Activated CD8-positive, alpha-beta memory T cell treated with anti-CD3 and anti-CD28 coated beads, Interleukin-2, amount 10 ng/mL, durations not matched to agents 7 days and 5 days (primary cell): Measurements from ENCODE around the gene SMAD7. TPM values are rescaled to one million over a fixed set of nuclear protein-coding genes. Genes with fewer than 3 reads are reported as not detected.
A peak's percentile ranks its signal among the peaks of the same experiment; 100 is the strongest.

ENCODE experiments used
- ATAC-seq: fragments of 150-1000 bp; cut with Tn5 transposase; one replicate; pipeline ENCODE4 v1.10.0; 2021; ENCODE audit warnings: moderate library complexity
- CTCF ChIA-PET: fragments of 350-600 bp; sonication (Branson Sonifier 250); formaldehyde crosslinking; loops from one replicate; lab custom pipeline; 2021; ENCODE audit warnings: antibody characterized with exemption; lab: Charles Lee
- DNase-seq: peaks from one replicate; pipeline ENCODE4 v3.0.0-alpha.2; 2020
- H3K27ac Mint-ChIP-seq: one replicate; pipeline ENCODE4 v1.8.0; 2021; ENCODE audit warnings: mild to moderate bottlenecking, mixed read lengths
- H3K27me3 Mint-ChIP-seq: one replicate; pipeline ENCODE4 v1.8.0; 2021; ENCODE audit warnings: mixed read lengths
- H3K36me3 Mint-ChIP-seq: one replicate; pipeline ENCODE4 v1.8.0; 2021; ENCODE audit warnings: mild to moderate bottlenecking, mixed read lengths
- H3K4me1 Mint-ChIP-seq: one replicate; pipeline ENCODE4 v1.8.0; 2021; ENCODE audit warnings: mixed read lengths
- H3K4me3 Mint-ChIP-seq: one replicate; pipeline ENCODE4 v1.8.0; 2021; ENCODE audit warnings: mild to moderate bottlenecking, moderate library complexity, mixed read lengths
- H3K9me3 Mint-ChIP-seq: one replicate; pipeline ENCODE4 v1.8.0; 2022; ENCODE audit warnings: low read depth, mixed read lengths
- total RNA-seq, 2 experiments: library from RNA; stranded (reverse); gene quantifications; one replicate each; pipeline ENCODE4 v1.2.3, GENCODE V29; 2021

SMAD7 gene
- total RNA-seq, 2 experiments from 2014 or later, result 18.5 to 29.3 TPM

- Mint-ChIP-seq H3K27ac (no peak overlapping the region), H3K4me1 (peaks cover 96% of the 10 kb centered on the region), H3K4me3 (no peak overlapping the region), H3K36me3 (peaks cover 64% of the 10 kb centered on the region), H3K27me3 (no peaks in the 10 kb centered on the region), H3K9me3 (no peaks in the 10 kb centered on the region)
- DNase-seq (no peak), ATAC-seq (no peak)
- CTCF ChIA-PET, result interaction anchor here (2.1 kb wide), 1 partner anchor 9 kb away, joined by 10 read pairs; the partner anchor contains the start of gene SMAD7
Measured at GRCh38 chr18:48942554-48943261, 8.1 kb downstream of the SMAD7 start.

- CTCF ChIA-PET, result interaction anchor here (1.0 to 2.1 kb wide), 2 partner anchors 9 to 11 kb away, joined by 4 to 10 read pairs; partner anchors contain the start of gene SMAD7
Measured at GRCh38 chr18:48942086-48942485, 8.7 kb downstream of the SMAD7 start.

GRCh38 chr18:48941672-48942071 is 9.1 kb downstream of the SMAD7 start:
- Mint-ChIP-seq H3K27me3 (no peaks in the 10 kb centered on the region), H3K4me3 (peak overlapping the region; percentile 71), H3K9me3 (no peaks in the 10 kb centered on the region), H3K4me1 (peaks cover 94% of the 10 kb centered on the region), H3K36me3 (peaks cover 55% of the 10 kb centered on the region), H3K27ac (peak overlapping the region; percentile 94)
- ATAC-seq (no peak), DNase-seq (no peak)
- CTCF ChIA-PET, result interaction anchor here (1.0 to 2.1 kb wide), 2 partner anchors 10 to 11 kb away, joined by 4 to 10 read pairs; partner anchors contain the start of gene SMAD7

More at GRCh38 chr18:48942086-48942485, 8.7 kb downstream of the SMAD7 start:
- Mint-ChIP-seq H3K27me3 (no peaks in the 10 kb centered on the region), H3K36me3 (peaks cover 57% of the 10 kb centered on the region), H3K4me1 (peaks cover 96% of the 10 kb centered on the region), H3K4me3 (peak overlapping the region; percentile 71), H3K27ac (peak overlapping the region; percentile 94), H3K9me3 (no peaks in the 10 kb centered on the region)
- DNase-seq, result no peak
- ATAC-seq, result no peak

DNA sequence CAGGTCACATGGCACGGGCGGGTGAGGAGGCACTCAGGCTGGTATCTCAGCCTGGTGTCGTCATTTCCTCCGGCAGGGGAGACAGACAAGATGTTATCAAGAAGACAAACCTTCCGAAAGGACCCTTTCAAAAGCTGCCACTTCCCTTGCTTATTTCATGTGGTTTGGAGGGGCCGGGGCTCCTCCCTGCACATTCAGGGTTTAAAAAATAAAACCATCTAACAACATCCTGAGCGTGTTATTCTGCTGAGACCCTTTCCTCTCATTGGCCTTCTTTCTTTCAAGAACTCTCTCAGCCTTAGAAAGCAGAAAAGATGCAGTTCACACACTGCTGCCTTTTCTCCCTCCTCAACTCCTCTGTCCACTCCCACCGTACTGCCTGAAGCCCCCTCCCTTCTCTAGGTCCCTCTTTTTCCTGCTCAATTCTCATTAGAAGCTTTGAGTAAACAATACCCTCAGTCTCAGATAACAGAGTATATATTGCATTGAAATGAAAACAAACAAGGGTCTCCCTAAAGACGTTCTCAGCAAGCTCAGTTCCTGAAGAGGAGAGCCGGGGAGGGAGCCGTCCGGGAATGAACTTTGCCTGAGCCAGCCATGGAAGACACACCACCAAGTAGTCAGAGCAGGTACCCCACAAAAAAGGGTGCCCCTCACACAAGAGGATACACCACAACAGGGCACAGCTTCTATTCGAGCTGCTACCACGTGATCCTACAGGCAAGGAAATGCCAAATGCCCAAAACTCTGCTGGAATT is 9.7 kb downstream of the SMAD7 start:
- H3K4me3 Mint-ChIP-seq, result peak overlapping the region; percentile 71
- CTCF ChIA-PET, result interaction anchor here (1.0 to 2.1 kb wide), 3 partner anchors 10 to 28 kb away, joined by 3 to 10 read pairs (median 4); partner anchors contain the start of gene SMAD7
- no peaks in the 10 kb centered on the region for H3K9me3 Mint-ChIP-seq
- ATAC-seq, result peak; percentile 91
- peak overlapping the region; percentile 94 for H3K27ac Mint-ChIP-seq
- peak; percentile 92 for DNase-seq
- H3K27me3 Mint-ChIP-seq, result no peaks in the 10 kb centered on the region
- H3K4me1 Mint-ChIP-seq, result peaks cover 91% of the 10 kb centered on the region
- peaks cover 51% of the 10 kb centered on the region for H3K36me3 Mint-ChIP-seq

- Mint-ChIP-seq H3K36me3 (peaks cover 45% of the 10 kb centered on the region), H3K9me3 (no peaks in the 10 kb centered on the region), H3K27ac (peak overlapping the region; percentile 94), H3K4me1 (peaks cover 90% of the 10 kb centered on the region), H3K4me3 (no peak overlapping the region), H3K27me3 (no peaks in the 10 kb centered on the region)
- ATAC-seq, result no peak
- DNase-seq, result no peak
- CTCF ChIA-PET, result interaction anchor here (0.7 to 1.1 kb wide), 4 partner anchors 13 to 161 kb away, joined by 3 read pairs; no protein-coding TSS in a partner anchor
Measured at GRCh38 chr18:48939205-48940097, 11.3 kb downstream of the SMAD7 start.

DNA sequence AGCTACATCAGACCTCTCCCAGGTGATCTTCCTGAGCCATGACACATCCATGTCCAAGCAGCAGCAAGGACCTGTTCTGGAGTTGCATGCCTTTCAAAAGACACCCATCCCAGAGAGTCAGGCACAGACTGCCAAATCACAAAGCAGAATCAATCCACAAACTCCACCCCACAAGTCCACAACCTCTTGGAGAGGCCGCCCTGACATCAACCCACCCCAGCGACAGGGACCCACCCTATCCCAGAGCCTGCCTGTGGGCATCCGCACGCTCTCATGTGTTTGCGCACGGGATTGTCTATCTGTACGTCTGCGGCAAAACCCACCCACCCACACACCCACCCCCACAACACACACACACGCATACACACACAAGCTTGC is 11.9 kb downstream of the SMAD7 start:
- no peaks in the 10 kb centered on the region for H3K9me3 Mint-ChIP-seq
- peaks cover 40% of the 10 kb centered on the region for H3K36me3 Mint-ChIP-seq
- no peaks in the 10 kb centered on the region for H3K27me3 Mint-ChIP-seq
- DNase-seq, result no peak
- no peak overlapping the region for H3K27ac Mint-ChIP-seq
- no peak overlapping the region for H3K4me3 Mint-ChIP-seq
- CTCF ChIA-PET, result no interaction called here
- peaks cover 90% of the 10 kb centered on the region for H3K4me1 Mint-ChIP-seq
- ATAC-seq, result no peak

- Mint-ChIP-seq H3K36me3 (peaks cover 34% of the 10 kb centered on the region), H3K27ac (peak overlapping the region; percentile 64), H3K27me3 (no peaks in the 10 kb centered on the region), H3K9me3 (no peaks in the 10 kb centered on the region), H3K4me3 (no peak overlapping the region), H3K4me1 (peaks cover 90% of the 10 kb centered on the region)
- CTCF ChIA-PET, result interaction anchor here (0.7 to 0.9 kb wide), 3 partner anchors 10 to 123 kb away, joined by 3 read pairs; no protein-coding TSS in a partner anchor
- DNase-seq, result no peak
- ATAC-seq, result no peak
Measured at GRCh38 chr18:48937869-48938750, 12.7 kb downstream of the SMAD7 start.

DNA sequence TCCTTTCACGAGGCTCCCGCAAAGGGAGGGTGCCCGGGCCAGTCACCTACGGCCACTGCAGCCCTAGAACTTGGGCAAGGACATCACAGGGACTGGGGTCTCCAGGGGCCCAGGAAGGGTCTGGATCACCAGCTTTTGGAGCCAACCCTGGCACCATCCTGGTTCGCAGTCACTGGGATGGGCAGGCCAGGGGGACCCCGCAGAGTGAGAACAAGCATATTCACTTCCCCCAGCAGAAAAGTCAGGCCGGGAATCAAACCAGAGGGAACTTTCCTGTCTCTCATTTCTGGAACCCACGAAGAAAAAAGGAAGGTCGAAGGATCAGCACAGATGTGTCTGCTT is 15.4 kb downstream of the SMAD7 start:
- H3K36me3 Mint-ChIP-seq, result peaks cover 22% of the 10 kb centered on the region
- DNase-seq, result no peak
- CTCF ChIA-PET, result no interaction called here
- H3K4me1 Mint-ChIP-seq, result peaks cover 89% of the 10 kb centered on the region
- H3K4me3 Mint-ChIP-seq, result no peak overlapping the region
- H3K9me3 Mint-ChIP-seq, result no peaks in the 10 kb centered on the region
- peak overlapping the region; percentile 86 for H3K27ac Mint-ChIP-seq
- H3K27me3 Mint-ChIP-seq, result no peaks in the 10 kb centered on the region
- no peak for ATAC-seq

GRCh38 chr18:48934723-48935432 is 15.9 kb downstream of the SMAD7 start:
- CTCF ChIA-PET, result interaction anchor here (1.1 to 1.2 kb wide), 2 partner anchors 13 to 157 kb away, joined by 3 to 4 read pairs; no protein-coding TSS in a partner anchor
- Mint-ChIP-seq H3K4me1 (peaks cover 90% of the 10 kb centered on the region), H3K9me3 (no peaks in the 10 kb centered on the region), H3K27me3 (no peaks in the 10 kb centered on the region), H3K4me3 (peak overlapping the region; percentile 52), H3K27ac (peak overlapping the region; percentile 86), H3K36me3 (peaks cover 22% of the 10 kb centered on the region)
- DNase-seq, result no peak
- no peak for ATAC-seq

DNA sequence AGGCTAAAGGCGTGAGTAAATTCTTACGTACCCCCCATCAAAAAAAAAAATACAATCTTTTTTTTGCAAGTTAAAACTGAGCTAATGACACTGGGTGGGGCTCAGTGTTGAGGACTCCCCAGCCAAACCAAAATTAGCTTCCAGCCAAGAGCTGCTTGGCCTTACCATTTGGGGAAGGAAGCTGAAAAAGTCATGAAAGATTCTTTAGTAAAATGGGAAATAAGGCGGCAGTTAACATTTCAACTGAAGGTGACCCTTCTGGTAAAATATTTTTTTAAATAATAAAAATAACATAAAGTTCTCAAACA is 16.4 kb downstream of the SMAD7 start:
- H3K36me3 Mint-ChIP-seq, result peaks cover 22% of the 10 kb centered on the region
- peak overlapping the region; percentile 86 for H3K27ac Mint-ChIP-seq
- H3K27me3 Mint-ChIP-seq, result no peaks in the 10 kb centered on the region
- H3K4me1 Mint-ChIP-seq, result peaks cover 90% of the 10 kb centered on the region
- peak overlapping the region; percentile 52 for H3K4me3 Mint-ChIP-seq
- no peak for DNase-seq
- no peaks in the 10 kb centered on the region for H3K9me3 Mint-ChIP-seq
- CTCF ChIA-PET, result interaction anchor here (1.1 to 1.2 kb wide), 2 partner anchors 13 to 157 kb away, joined by 3 to 4 read pairs; no protein-coding TSS in a partner anchor
- no peak for ATAC-seq

DNA sequence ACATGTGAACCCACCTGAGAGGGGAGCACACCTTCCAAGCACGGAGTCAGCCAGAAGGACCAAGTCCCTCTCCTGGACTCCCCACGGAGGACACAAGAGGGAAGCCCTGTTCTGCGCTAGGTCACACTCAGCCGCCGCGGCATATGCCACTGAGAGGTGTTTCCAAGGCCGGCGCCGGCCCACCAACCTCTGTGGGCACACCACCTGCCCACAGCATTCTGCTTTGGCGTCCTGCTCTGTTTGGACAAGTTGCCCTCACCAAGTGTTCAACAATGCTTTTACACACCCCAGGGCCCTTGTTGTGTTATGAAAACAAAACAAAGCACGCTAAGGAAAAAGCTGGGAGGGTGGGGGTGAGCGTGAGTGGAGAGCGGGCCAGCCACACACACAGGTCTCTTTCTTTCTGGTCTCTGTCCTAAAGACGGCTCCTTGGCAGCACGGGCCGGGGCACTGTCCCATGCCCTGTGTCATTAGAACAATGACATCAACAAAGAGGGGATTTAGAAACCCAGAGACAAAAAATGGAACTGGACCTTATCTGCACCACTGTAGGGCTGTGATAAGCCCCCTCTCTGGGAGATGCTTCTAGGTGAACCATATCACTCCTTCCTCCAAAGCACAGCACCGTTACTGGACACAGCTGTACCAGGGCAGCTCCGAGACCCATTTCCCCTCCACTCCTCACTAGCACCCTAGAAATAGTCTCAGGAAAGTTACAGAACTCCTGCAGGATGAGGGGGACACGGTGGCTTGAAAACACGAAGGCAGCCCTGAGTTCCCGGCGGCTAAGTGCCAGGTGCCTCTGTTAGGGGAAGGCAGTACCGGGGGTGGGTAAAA is 17.0 kb downstream of the SMAD7 start:
- no peaks in the 10 kb centered on the region for H3K9me3 Mint-ChIP-seq
- no peaks in the 10 kb centered on the region for H3K27me3 Mint-ChIP-seq
- H3K4me1 Mint-ChIP-seq, result peaks cover 92% of the 10 kb centered on the region
- CTCF ChIA-PET, result interaction anchor here (0.7 to 1.2 kb wide), 5 partner anchors 14 to 156 kb away, joined by 3 to 4 read pairs (median 3); no protein-coding TSS in a partner anchor
- H3K36me3 Mint-ChIP-seq, result peaks cover 22% of the 10 kb centered on the region
- DNase-seq (no peak), ATAC-seq (no peak)
- no peak overlapping the region for H3K4me3 Mint-ChIP-seq
- H3K27ac Mint-ChIP-seq, result peak overlapping the region; percentile 96
